Measurements from ENCODE around the gene MEF2C.

DNA sequence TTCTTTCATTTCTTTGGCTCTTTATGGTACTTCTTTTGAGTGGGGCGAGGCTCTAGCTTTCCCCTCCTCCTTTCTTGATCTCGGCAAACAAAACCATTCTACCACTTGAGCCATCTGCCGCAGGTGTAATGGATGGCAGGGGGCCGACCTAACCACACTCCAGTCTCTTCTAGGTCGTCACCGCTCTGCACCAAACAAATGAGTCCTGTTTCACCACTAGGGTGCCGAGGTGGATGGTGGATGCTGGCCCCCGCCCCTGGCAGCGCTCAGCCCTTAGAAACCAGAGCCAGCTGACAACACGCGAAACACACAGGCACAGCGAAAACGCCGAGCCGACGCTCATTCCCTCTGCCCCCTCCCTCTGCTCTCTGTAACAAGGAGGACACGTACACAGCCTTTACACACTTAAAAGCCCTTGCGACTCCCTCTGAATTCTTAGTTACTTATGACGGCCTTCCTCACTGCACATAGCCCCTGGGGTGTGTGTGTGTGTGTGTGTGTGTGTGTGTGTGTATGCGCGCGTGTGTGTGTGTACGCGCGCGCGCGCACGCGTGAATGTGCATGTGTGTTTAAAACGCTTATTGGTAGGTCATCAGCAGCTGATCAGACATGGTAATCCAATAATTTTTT lies 199.4 kb downstream of the MEF2C start:
- TF ChIP-seq POLR2A (IDR thresholded peaks at IDR 0.05; ENCODE audit: low read depth, low read length) (no peak), POLR2AphosphoS5 (IDR thresholded peaks at IDR 0.05; ENCODE audit: low read depth, low read length) (no peak)
